Vagina (tissue), 2 donors: Measurements from ENCODE around the gene MEIOB. TPM values are rescaled to one million over a fixed set of nuclear protein-coding genes. Genes with fewer than 3 reads are reported as not detected.
A peak's percentile ranks its signal among the peaks of the same experiment; 100 is the strongest.

Source experiments
- DNase-seq, 2 donors: peaks; one replicate each; pipeline ENCODE4 v3.0.0-alpha.2; 2017; ENCODE audit errors: extremely low spot score in 2 of 2
- H3K27ac ChIP-seq: fragments of 200-600 bp; sonication (generic); one replicate; pipeline ENCODE4 v1.5.1; 2019
- H3K27me3 ChIP-seq: fragments of 200-600 bp; sonication (generic); one replicate; pipeline ENCODE4 v1.5.1; 2019
- H3K36me3 ChIP-seq, 2 donors: fragments of 200-600 bp; sonication (generic); one replicate each; pipeline ENCODE4 v1.5.1; 2017 to 2019
- H3K4me1 ChIP-seq: fragments of 200-600 bp; sonication (generic); one replicate; pipeline ENCODE4 v1.5.1; 2019
- H3K4me3 ChIP-seq, 2 donors: fragments of 200-600 bp; sonication (generic); 1 replicate in 1 of 2; 2 replicates in 1 of 2; pipeline ENCODE4 v1.5.1; 2016 to 2019
- H3K9me3 ChIP-seq: fragments of 200-600 bp; sonication (generic); one replicate; pipeline ENCODE4 v1.5.1; 2019
- POLR2A ChIP-seq, 2 donors: fragments of 450-650 bp; IDR thresholded peaks; one replicate each; pipeline ENCODE4 v1.6.1; 2017; ENCODE audit warnings: antibody characterized with exemption in 2 of 2, mild to moderate bottlenecking in 2 of 2, moderate library complexity in 2 of 2
- POLR2AphosphoS5 ChIP-seq, 2 donors: sonication (generic); formaldehyde crosslinking; IDR thresholded peaks; one replicate each; pipeline ENCODE4 v1.9.0; 2017; ENCODE audit warnings: antibody characterized with exemption in 2 of 2, mild to moderate bottlenecking in 2 of 2, low read depth in 1 of 2; ENCODE audit not compliant: insufficient read depth in 1 of 2
- intact Hi-C: fragments of 100-400 bp; cut with DNase I; formaldehyde crosslinking; loops from one replicate; pipeline ENCODE4 v1.15.1; 2023
- total RNA-seq: library from RNA; depleted of rRNA; stranded (reverse); fragments of >200 nt; gene quantifications from one replicate; pipeline ENCODE4 v1.2.3, GENCODE V29; 2016
- TF ChIP-seq, protein P1 (sequence below), 3 experiments: fragments of 450-650 bp in 2 of 3; fragments of 200-600 bp in 1 of 3; sonication (generic) in 1 of 3; IDR thresholded peaks; one replicate each; pipeline ENCODE4 v1.5.1; 2017 to 2019; ENCODE audit warnings: antibody characterized with exemption in 3 of 3, mild to moderate bottlenecking in 2 of 3, moderate library complexity in 2 of 3

The MEIOB gene
- total RNA-seq, 1 donor from 2014 or later = not detected

DNA sequence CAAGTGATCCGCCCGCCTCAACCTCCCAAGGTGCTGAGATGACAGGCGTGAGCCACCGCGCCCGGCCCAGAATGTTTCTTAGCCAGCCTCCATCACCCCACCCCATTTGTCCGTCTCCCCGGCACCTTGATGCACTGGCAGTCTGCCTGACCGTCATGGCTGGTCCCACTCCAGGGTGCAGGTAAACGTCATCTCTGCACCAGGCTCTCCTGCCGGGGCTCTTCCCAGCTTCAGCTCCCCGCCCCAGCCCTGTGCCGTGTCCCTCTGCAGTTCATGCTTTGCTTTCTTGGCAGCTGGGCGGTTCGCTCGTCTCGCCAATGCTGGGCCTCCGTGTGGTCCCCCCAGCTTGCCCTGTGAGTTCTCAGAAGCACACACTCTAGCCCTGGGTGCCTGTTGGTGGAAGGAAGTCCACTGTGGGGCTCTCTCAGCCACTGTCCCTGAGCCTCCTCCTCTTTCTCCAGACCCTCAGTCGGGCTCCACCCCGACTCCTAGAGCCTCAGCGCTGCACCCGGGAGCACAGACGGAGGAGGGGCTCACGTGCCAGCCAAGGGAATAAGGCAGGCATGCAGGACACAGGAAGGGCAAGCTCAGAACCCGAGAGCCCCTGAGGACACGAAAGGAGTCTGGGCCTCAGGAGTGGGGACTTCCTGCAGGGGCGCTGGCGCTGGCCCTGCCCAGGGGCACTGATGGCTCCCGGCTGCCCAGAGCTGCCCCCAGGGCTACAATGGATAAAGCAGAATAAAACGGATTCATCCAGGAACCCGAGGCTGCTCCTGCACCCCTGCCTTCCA is 34.3 kb upstream of the MEIOB start:
- H3K27ac ChIP-seq = no peak overlapping the region
- H3K36me3 ChIP-seq = no peaks in the 10 kb centered on the region
- H3K4me1 ChIP-seq = peaks cover 15% of the 10 kb centered on the region
- TF ChIP-seq, protein P1, sequence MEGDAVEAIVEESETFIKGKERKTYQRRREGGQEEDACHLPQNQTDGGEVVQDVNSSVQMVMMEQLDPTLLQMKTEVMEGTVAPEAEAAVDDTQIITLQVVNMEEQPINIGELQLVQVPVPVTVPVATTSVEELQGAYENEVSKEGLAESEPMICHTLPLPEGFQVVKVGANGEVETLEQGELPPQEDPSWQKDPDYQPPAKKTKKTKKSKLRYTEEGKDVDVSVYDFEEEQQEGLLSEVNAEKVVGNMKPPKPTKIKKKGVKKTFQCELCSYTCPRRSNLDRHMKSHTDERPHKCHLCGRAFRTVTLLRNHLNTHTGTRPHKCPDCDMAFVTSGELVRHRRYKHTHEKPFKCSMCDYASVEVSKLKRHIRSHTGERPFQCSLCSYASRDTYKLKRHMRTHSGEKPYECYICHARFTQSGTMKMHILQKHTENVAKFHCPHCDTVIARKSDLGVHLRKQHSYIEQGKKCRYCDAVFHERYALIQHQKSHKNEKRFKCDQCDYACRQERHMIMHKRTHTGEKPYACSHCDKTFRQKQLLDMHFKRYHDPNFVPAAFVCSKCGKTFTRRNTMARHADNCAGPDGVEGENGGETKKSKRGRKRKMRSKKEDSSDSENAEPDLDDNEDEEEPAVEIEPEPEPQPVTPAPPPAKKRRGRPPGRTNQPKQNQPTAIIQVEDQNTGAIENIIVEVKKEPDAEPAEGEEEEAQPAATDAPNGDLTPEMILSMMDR (IDR thresholded peaks at IDR 0.05) = no peak
- no peak for TF ChIP-seq POLR2A (IDR thresholded peaks at IDR 0.05)
- TF ChIP-seq POLR2AphosphoS5 (IDR thresholded peaks at IDR 0.05; ENCODE audit: insufficient read depth in 1 of 2, low read depth in 1 of 2) = no peak
- H3K27me3 ChIP-seq = no peaks in the 10 kb centered on the region
- DNase-seq = peak in 1 of 2 donors; percentile 91
- intact Hi-C loops = no loop called here
- H3K4me3 ChIP-seq = no peak overlapping the region
- no peaks in the 10 kb centered on the region for H3K9me3 ChIP-seq

DNA sequence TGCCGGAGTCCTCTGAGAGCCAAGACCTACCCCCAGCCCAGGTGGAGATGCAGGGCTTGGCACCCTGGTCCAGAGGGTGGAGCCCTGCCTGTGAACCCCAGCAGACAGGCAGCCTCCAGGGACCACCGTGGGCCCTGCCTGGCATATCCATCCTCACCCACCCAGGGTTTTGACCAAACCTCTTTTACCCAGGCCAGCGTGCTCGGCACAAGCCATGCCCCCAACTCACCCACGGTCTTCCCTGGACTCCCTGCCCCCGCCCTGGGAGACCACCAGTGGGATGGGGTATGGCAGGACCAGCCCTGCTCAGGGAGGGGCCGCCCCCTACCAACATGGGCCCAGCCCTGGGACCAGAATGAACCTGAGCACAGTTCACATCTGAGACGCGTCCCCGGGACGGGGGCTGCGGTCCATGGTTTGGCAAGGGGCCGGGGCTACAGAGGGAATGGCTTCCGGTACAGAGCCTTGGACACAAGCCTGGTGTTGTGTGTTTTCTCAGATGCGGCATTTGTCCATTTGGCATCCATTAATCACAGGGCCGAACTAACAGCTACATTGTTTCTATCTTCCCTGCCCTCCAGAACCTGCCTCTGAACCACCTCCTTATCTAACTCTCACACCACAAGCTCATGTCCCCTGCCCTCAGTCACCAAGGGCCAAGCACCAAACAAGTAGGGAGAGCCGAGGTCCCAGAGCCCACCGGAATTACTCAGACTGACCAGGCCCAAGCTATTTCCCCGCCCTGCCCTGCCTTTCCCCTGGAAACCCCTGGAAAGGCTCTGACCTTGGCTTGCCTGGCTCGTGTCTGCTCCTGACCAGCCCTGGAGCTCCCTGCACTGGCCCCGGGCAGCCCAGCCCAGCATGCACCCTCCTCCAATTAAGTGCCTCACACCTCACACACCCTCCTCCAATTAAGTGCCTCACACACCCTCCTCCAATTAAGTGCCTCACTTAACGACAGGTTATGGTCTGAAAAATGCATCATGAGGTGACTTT is 32.2 kb upstream of the MEIOB start:
- H3K4me3 ChIP-seq = no peak overlapping the region
- no peak overlapping the region for H3K27ac ChIP-seq
- H3K36me3 ChIP-seq = no peaks in the 10 kb centered on the region
- peak in 1 of 2 donors; percentile 96 for DNase-seq
- TF ChIP-seq POLR2A (IDR thresholded peaks at IDR 0.05) (no peak), POLR2AphosphoS5 (IDR thresholded peaks at IDR 0.05; ENCODE audit: insufficient read depth in 1 of 2, low read depth in 1 of 2) (no peak)
- TF ChIP-seq, protein P1 (IDR thresholded peaks at IDR 0.05) = no peak
- no peaks in the 10 kb centered on the region for H3K9me3 ChIP-seq
- intact Hi-C loops = no loop called here
- H3K27me3 ChIP-seq = no peaks in the 10 kb centered on the region
- H3K4me1 ChIP-seq = peaks cover 7% of the 10 kb centered on the region

DNA sequence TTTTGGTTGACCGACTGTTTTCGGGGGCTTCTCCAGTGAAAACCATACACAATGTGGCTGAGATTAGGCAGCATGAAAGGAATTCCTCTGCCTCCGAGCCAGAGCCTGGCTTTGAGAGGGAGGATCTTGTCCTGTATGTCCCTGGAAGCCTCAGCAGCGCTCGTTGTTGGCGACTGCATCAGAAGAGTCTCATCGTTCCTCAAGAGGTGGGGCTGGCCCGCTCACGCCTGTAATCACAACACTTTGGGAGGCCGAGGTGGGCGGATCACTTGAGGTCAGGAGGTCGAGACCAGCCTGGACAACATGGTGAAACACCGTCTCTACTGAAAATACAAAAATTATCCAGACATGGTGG is 31.2 kb upstream of the MEIOB start:
- no peaks in the 10 kb centered on the region for H3K27me3 ChIP-seq
- no peak overlapping the region for H3K27ac ChIP-seq
- H3K9me3 ChIP-seq = no peaks in the 10 kb centered on the region
- no peaks in the 10 kb centered on the region for H3K36me3 ChIP-seq
- intact Hi-C loops = no loop called here
- TF ChIP-seq POLR2AphosphoS5 (IDR thresholded peaks at IDR 0.05; ENCODE audit: insufficient read depth in 1 of 2, low read depth in 1 of 2) = no peak
- TF ChIP-seq, protein P1 (IDR thresholded peaks at IDR 0.05) = no peak
- TF ChIP-seq POLR2A (IDR thresholded peaks at IDR 0.05) = no peak
- DNase-seq = no peak
- no peak overlapping the region for H3K4me3 ChIP-seq
- H3K4me1 ChIP-seq = peaks cover 7% of the 10 kb centered on the region

DNA sequence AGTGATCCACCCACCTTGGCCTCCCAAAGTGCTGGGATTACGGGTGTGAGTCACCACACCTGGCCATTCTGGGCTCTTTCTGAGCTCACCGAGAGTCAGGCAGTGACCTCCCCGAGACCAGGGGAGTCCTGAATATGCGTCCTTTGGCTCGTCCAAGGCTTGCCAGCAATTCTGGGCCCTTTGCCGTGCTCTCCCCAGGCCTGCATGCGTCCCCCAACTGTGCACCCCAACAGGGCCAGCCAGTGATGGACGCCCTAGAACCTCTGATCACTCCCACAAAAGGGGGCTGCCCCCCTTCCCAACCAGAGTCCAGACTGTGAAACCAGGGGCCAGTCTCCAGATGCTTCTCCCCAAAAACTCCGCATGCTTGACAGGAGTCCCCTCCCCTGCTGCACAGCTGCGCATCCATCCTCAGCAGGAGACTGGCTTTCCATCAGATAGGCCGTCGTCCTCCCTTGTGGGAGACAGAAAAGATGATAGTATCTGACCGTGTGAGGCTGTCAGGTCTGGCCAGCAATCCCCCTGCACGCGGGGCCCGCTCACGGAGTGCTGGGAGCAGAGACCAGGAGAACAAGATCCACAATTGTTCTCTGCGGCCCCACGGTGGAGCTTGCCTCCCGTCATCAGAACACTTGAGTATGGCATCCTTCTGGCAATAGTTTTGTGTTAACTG is 30.7 kb upstream of the MEIOB start:
- TF ChIP-seq POLR2A (IDR thresholded peaks at IDR 0.05) (no peak), POLR2AphosphoS5 (IDR thresholded peaks at IDR 0.05; ENCODE audit: insufficient read depth in 1 of 2, low read depth in 1 of 2) (no peak)
- TF ChIP-seq, protein P1 (IDR thresholded peaks at IDR 0.05) = no peak

More for the DNA sequence above, 30.7 kb upstream of the MEIOB start:
- H3K9me3 ChIP-seq = no peaks in the 10 kb centered on the region
- H3K4me1 ChIP-seq = peaks cover 7% of the 10 kb centered on the region
- H3K27ac ChIP-seq = no peak overlapping the region
- H3K4me3 ChIP-seq = no peak overlapping the region
- H3K36me3 ChIP-seq = no peaks in the 10 kb centered on the region
- intact Hi-C loops = no loop called here
- peak in 1 of 2 donors; percentile 90 for DNase-seq
- H3K27me3 ChIP-seq = no peaks in the 10 kb centered on the region
